Activated CD4-positive, alpha-beta T cell treated with anti-CD3 and anti-CD28 coated beads, Interleukin-2, amount 50 U/mL, for 48 hours (primary cell): ENCODE results near the gene ENTHD1.
"Not testable (repeated sequence)": the region's sequence is repeated elsewhere in the genome, so short reads cannot be mapped to it uniquely, and the experiment has no call there.

ENCODE experiments used
- DNase-seq, 2 experiments: peaks; one replicate each; pipeline ENCODE4 v3.0.0-alpha.2; 2020

Gene ENTHD1

GRCh38 chr22:39897841-39898240, 4.3 kb upstream of the ENTHD1 start:
- no peak for DNase-seq

GRCh38 chr22:39896313-39896996, 2.9 kb upstream of the ENTHD1 start:
- DNase-seq = no peak

- no peak for DNase-seq
Observed at GRCh38 chr22:39895682-39896081, 2.1 kb upstream of the ENTHD1 start.

GRCh38 chr22:39894554-39895092, 1.1 kb upstream of the ENTHD1 start:
- no peak for DNase-seq

GRCh38 chr22:39889924-39890323, 3.6 kb downstream of the ENTHD1 start:
- not testable (repeated sequence) for DNase-seq

GRCh38 chr22:39883057-39883456, 10.5 kb downstream of the ENTHD1 start:
- DNase-seq = no peak

- no peak for DNase-seq
Observed at GRCh38 chr22:39880722-39881121, 12.8 kb downstream of the ENTHD1 start.

- DNase-seq = no peak
Observed at GRCh38 chr22:39877079-39877845, 16.3 kb downstream of the ENTHD1 start.

GRCh38 chr22:39875176-39875885, 18.2 kb downstream of the ENTHD1 start:
- not testable (repeated sequence) for DNase-seq

- DNase-seq = no peak
Observed at GRCh38 chr22:39873965-39874364, 19.6 kb downstream of the ENTHD1 start.

GRCh38 chr22:39872548-39872947, 21.0 kb downstream of the ENTHD1 start:
- DNase-seq = no peak

- no peak for DNase-seq
Observed at GRCh38 chr22:39871008-39871798, 22.4 kb downstream of the ENTHD1 start.

GRCh38 chr22:39869797-39870196, 23.8 kb downstream of the ENTHD1 start:
- DNase-seq = not testable (repeated sequence)

- no peak for DNase-seq
Observed at GRCh38 chr22:39868741-39869140, 24.8 kb downstream of the ENTHD1 start.

- DNase-seq = no peak
Observed at GRCh38 chr22:39859903-39860588, 33.5 kb downstream of the ENTHD1 start.

GRCh38 chr22:39856588-39856987, 37.0 kb downstream of the ENTHD1 start:
- no peak for DNase-seq

GRCh38 chr22:39852799-39853198, 40.8 kb downstream of the ENTHD1 start:
- DNase-seq = no peak

- no peak for DNase-seq
Observed at GRCh38 chr22:39851606-39852315, 41.8 kb downstream of the ENTHD1 start.

- DNase-seq = no peak
Observed at GRCh38 chr22:39847477-39847876, 46.1 kb downstream of the ENTHD1 start.

- DNase-seq = not testable (repeated sequence)
Observed at GRCh38 chr22:39846539-39846938, 47.0 kb downstream of the ENTHD1 start.

- DNase-seq = no peak
Observed at GRCh38 chr22:39845529-39845928, 48.0 kb downstream of the ENTHD1 start.
